Activated effector memory CD4-positive, alpha-beta T cell treated with anti-CD3 and anti-CD28 coated beads, Interleukin-2, amount 50 U/mL, for 16 hours (primary cell): Measurements from ENCODE around the gene KCNA1.
A peak's percentile ranks its signal among the peaks of the same experiment; 100 is the strongest.

Source experiments
- DNase-seq: peaks from one replicate; pipeline ENCODE4 v3.0.0-alpha.2; 2020

KCNA1 gene

DNA sequence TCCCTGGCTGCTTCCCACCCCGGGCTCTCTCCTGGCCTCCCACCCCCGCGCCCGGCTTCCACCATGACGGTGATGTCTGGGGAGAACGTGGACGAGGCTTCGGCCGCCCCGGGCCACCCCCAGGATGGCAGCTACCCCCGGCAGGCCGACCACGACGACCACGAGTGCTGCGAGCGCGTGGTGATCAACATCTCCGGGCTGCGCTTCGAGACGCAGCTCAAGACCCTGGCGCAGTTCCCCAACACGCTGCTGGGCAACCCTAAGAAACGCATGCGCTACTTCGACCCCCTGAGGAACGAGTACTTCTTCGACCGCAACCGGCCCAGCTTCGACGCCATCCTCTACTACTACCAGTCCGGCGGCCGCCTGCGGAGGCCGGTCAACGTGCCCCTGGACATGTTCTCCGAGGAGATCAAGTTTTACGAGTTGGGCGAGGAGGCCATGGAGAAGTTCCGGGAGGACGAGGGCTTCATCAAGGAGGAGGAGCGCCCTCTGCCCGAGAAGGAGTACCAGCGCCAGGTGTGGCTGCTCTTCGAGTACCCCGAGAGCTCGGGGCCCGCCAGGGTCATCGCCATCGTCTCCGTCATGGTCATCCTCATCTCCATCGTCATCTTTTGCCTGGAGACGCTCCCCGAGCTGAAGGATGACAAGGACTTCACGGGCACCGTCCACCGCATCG is 1.8 kb downstream of the KCNA1 start:
- peak; percentile 61 for DNase-seq

DNA sequence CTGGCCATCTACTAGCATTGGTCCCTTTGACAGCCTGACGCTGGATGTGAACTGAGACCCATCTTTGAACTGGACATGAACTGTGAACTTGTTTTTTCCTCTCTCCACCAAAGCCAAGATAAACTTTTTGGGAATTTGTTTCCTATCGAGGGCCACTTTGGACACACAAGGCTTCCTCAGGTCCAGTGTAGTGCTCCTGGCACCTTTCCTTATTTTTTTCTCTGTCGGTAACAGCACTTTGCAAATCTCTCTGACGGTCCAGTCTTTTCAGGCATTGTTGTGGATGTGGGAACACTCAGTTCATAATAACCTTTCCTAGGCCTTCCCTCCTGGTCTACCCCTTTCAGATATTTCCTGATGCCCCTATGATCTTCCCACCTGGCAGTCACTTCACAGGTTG is 5.0 kb downstream of the KCNA1 start:
- no peak for DNase-seq

DNA sequence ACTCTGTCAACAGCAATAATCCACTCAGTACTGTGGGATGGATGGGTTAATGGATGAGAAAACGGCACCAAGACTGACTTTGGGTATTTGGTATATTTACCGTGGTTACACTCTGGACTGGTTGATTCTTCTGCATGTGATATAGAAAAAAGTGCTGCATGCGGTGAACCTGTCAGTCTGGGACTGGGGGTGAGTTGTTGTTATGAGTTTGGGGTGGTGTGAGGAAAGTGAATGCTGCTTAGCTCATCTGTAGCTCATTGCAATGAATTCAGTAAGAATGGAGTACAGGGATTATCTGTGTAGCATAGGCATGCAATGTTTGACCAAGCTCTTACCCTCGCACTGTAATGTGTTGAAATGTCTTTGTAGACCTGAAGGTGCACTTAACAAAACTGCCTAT is 6.0 kb downstream of the KCNA1 start:
- DNase-seq = no peak

DNA sequence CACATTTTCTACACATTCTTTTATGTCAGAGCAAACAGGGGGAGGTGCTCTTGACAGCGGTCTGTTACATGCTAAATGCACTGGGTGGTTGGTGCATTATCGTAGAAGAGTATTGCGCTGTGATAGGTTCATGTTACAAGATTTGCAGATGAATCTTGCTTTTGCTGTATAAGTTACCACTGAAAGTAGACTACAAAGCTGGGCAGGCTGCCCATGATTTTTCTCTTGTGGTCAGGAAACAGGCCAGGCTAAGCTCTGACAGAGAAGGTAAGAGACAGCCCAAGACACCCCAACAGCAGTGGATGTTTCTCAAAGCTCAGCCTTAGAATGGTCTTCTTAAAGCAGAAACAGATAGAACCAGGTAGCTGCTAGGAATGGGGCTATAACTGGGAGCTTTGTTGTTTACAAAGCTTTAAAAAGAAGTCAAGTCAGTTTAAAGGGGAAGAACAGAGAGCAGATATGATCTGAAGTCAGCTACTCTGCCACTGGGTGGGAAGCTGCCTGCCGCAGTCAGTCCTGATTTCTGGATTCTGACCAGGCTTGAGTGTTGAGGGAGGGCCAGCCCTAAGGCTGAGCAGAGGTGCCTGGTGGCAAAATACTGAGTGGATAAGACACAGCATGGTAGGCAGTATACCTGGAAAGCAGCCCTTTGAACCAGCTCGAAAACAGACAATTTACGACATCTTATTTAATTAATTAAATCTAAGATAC is 9.4 kb downstream of the KCNA1 start:
- DNase-seq = no peak

DNA sequence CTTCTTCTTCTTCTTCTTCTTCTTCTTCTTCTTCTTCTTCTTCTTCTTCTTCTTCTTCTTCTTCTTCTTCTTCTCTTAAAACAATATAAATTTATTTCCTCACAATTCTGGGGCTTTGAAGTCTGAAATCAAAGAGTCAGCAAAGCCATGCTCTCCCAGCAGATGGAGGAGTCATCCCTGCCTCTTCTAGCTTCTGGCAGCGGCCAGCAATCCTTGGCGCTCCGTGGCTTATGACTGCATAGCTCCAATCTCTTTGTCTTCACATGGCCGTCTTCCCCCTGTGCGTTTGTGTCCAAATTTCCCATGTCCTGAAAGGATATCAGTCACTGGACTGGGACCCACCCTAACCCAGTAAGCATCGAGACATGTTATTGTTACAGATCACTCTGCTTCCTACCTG is 22.9 kb downstream of the KCNA1 start:
- no peak for DNase-seq

DNA sequence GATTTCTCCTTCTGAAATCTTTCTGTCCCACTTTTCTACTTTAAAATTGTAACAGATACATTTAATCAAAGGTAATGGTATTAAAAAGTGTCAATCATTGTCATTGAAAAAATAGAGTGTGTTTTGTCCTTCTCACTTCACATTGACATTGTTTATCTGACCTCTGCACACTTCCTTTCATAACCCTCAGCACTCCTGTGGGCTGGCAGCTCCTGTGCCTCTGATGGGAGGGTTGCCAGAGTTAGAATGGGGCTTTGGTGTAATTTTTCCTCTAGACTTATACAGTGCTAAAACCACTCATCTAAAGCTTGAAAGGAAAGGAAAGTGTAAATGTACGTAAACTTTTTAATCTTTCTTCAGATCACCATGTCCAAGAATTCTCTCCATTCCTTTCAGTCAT is 23.7 kb downstream of the KCNA1 start:
- no peak for DNase-seq

DNA sequence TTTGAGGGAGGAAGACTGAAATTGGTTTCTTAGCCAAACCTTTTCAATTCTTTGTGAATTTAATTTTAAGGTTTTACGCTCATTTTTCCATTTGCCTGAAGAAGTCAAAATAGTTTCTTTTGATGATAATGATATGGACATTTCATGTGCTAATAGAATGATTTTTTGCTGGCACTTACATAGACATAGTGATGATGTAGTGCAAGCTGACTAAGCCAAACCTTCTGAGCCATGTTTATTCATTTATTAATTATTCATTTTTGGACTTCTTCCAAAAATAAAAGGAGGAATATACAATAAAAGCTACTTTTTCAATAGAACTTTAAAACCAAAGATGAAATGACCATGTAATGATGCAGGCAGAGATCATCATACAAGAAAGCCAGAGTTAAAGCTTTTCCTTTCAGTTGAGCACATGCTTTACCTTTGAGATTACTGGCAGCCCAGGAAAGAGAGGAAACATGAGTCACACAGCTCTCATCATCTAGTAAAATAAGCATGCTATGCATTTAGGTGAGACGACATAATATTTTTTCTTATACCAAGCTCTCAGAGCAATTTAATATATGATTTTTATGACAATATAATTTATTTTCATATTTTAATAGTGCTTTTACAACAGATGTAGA is 24.8 kb downstream of the KCNA1 start:
- no peak for DNase-seq

DNA sequence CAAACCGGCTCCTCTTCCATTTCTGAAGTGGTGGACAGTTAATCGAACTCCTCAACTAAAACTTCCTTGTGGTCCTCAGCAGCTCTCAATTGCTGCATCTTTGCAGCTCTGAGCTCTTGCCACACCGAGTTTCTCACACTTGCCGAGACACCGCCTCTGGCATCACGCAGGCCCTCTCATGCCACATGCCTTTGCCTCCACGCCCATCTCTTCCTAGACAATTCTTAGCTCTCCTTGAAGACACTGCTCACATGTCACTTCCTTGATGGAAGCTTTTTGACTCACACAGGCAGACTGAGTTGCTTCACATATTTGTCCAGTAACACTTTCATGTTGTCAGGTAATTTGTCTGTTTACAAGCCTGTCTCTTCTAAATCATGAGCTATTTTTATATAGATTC is 29.2 kb downstream of the KCNA1 start:
- no peak for DNase-seq

DNA sequence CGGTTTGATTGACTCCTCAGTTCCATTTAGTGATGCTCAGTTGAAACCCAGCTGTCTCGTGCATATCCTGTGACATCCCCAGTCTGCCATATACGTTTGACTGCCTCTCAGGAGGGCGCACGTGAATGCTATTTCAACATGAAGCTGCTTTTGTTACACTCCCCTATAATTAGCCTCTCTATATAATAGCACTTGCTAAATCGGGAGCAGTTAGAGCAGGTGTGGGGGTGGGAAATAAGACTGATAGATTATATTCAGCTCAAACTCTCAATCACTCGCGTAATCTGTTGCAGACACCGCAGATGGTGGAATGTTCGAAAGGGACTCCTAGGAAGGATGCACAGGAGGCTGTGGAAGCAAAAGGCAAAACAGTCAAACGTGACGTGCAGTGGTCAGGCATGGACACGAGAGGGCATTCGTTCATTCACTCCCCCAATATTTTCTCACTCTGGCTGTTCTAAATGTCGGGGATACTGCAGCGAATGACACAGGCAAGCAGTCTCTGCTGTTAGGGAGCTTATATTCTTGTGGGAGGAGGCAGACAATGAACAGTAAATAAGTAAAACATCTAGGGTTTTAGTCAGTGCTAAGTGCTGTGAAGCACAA is 29.8 kb downstream of the KCNA1 start:
- no peak for DNase-seq

DNA sequence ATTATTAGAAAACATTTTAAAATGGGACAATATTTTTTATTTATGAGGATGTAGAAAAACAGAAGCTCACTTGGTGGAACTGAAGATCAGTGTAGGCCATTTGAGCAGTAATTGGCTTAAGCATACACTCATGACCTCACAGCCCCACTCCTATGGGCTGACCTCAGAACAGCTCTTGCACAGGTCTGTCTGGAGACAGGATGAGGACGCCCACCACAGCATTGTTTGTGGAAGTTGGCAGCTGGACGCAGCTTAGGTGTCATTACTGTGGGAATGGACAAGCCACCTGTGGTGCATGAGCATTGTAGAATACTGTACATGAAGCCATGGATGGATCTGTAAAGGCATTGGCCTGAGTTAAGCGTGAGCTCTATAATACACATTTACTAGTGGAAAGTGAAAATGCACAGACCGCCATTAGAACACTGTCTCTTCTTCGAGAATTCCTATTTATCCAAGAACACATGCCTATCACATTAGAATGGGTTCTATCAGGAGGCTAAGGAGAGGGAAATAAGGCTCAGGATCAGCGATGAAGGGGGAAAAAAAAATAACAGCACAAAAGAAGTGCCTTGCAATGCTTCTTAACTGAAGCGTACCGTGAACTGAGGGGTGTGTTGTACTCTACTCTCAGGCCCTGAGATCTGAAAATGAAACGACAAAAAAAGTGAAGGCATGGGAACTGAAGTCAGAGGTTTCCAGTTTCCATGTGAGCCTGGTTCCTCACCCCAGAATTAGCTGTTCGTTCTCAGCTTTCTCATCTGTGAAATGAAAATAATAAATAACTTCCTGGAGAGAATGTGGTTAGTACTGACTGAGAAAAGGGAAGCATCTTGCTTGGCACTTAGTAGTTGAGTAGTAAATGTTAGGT is 33.6 kb downstream of the KCNA1 start:
- DNase-seq = no peak

DNA sequence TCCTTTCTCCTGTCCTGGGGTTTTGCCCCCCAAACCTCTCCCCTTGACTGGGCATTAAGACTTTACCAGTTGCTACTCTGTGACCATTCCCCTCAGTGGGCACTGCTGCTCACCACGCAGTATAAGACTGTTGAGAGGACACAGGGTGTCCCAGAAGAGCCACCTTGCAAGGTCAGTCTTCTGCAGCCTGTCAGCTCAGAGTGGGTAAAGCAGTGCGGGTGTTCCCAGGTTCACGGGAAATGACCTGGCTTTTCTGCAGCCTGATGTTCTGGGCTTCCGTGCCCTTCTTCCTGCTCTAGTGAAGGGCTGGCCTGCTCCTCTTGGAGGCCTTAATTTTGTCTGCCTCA is 34.2 kb downstream of the KCNA1 start:
- DNase-seq = no peak

DNA sequence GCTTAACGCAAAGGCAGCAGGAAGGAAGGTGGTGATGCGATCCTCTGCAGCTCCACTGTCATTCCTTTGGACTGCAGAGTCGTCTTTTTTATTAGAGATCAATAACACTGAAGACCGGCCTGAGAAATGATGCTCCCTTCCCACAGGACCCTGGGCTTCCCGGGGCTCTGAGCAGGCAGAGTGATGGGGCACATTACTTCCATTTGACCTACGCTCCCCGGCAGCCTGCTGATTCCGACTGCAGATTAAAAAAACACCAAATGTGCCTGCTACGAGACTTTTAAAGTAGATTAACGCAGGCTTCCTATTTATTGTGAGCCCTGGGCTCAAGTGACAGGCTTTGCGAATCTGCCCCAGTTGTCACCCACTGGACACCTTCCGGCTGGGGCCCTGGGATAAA is 37.5 kb downstream of the KCNA1 start:
- no peak for DNase-seq

DNA sequence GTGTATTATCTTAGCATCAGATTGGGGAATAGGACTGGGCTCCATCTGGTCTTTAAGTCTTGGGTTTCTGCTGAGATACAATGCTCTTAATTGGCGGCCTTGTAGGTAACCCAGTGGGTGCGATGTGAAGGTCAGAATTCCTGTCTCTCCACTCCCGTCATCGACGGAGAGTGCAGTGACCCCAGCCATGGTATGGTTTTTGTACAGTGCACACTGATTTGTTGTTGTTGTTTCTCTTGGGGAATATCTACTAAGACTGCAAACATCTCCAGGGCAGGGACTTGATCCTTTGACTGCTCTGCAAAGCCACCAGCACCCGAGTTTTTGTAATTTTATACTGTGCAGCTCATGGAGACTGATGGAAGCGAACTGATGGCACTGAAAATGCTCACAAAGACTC is 41.4 kb downstream of the KCNA1 start:
- no peak for DNase-seq

DNA sequence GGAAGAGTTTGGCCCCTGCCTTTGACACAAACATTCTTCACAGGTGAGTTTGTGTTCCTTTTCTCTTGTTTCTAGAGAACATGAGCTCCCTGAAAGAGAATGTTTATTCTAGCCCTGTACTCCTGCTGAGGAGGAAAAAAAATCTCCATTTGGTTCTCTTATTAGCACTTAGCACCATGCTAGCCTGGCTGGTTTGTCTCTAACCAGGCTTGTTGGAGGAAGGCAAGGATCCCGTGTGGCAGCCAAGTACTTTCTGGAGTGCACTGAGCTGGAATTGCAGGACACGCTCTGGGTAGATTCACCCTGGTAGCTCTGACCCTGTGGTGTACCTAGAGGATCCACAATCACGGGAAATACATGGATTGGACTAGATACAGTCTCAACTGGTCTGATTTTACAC is 41.9 kb downstream of the KCNA1 start:
- DNase-seq = no peak

DNA sequence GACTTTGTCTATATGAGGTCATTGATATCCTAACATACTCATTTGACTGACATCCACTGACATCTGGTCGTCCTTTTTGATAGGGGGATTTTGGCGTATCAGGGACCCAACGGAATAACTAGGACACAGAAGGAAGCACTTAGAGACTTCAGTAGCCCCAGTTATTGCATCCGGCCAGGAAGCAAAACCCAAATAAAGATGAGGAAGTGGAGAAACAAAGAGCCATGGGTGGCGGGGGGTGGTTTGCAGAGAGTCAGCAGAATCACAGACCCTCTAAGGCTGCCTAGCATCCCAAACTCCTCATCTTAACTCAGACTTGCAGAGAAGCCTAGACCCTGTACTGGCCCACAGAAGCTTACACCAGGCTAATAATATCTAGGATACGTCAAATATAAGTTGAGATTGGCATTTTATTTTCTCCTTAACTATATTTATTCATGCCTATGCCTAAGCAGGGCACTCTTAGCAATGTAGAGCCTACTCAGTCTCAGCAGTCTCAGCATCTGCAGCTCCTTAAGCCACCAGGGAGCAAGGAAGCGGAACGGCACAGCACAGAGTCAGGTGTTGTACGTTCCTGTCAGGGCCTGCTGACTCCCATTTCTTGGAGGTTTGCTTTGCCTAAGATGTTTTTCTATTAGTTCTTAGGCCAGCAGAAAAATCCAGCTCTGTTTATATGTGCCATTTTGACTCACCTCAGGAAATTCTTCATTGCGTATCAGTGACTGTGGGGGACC is 45.1 kb downstream of the KCNA1 start:
- DNase-seq = no peak

DNA sequence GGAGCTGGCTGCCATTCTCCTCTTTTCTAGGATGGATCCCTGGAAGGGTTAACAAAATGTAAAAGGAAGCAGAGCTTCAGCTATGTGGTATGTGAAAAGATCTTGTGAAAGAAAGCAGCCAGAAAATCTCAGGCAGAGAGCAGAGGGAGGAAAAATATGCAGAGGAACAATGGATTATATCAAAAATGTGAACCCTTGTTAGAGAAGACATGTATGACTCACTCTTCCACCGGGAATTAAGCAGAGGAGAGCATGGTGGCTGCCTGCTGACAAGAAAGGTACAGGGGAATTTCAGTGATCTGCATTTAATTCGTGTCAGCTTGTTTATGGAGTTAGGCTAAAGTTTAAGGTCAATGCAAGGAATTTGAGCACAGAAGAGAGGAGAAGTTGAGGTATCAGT is 46.3 kb downstream of the KCNA1 start:
- DNase-seq = no peak

DNA sequence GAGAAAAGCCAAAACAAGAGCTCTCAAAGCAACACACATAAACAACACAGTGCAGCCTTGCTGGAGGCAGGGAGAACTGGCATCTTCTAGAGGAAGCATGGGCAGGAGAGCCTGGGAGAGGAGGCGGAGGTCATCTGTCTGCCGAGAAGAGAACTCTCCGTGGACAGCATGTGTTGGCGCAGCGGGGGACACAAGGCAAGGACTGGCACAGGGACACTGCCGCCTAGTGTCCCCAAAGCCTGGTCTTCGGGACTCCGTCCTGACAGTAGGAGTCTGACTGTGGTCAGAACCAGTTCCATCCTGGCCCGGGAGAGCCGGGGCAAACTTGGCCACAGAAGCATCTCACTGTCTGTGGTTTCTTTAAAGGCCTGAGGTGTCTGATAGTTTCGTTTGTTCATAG is 47.3 kb downstream of the KCNA1 start:
- no peak for DNase-seq

DNA sequence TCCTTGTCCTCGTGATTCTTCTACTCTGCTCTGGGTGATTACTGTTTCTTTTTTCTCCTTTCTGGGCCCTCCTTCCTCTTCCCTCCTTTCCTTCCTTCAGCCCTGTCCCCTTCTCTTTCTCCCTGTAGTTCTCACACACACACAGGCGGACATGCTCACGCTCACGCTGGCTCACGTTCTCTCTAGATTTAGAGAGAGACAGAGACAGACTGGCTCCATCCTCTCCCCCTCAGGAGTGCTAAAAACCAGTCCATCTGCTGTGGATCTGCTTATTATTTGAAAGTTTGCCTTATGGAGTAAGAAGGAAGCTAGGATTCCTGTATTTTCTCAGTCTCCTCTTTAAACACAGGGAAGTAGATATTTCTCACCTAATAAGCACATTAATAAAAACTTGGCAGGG is 48.1 kb downstream of the KCNA1 start:
- DNase-seq = no peak

DNA sequence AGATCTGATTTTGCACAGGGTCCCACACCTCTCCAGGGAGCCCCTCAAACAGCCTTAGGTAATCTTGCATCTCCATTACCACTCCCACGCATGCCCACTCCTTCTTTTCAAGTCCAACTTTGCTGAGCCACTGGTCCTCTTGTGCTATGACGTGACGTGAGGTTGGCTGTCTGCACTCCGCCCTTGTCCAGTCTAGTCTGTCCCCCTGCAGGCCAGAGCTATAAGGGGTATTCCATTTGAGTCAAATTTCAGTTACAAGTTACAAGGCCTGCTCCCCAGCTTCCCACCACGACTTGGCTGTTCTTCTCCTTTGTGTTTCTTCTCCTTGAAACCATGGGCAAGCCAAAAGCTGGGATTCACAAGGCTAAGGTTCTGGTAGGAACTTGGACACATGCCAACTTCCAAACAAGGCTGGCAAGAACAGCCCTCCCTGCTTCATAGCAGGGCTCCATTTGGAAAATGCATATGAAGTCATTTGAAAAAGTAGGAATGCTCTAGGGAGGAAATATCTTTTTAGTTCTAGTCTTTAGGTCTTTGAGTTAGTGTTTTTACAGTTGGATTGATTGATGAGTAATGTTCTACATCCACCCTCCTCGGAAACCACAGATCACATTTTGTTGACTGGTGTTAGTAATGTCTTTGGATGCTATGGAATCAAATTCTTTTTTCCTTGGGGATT is 49.1 kb downstream of the KCNA1 start:
- no peak for DNase-seq

DNA sequence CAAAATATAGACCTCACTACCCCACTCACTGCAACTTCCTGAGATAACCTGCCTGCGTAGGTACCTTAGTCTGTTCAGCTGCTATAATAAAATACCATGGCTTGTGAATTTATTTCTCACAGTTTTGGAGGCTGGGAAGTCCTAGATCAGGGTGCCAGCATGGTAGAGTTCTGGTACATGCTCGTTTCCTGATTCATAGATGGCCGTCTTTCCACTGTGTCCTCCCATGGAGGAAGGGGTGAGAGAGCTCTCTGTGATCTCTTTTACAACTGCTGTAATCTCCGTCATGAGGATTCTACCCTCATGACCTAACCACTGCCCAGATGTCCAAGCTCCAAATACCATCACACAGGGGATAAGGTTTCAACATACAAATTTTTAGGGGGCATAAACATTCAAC is 49.7 kb downstream of the KCNA1 start:
- no peak for DNase-seq

DNA sequence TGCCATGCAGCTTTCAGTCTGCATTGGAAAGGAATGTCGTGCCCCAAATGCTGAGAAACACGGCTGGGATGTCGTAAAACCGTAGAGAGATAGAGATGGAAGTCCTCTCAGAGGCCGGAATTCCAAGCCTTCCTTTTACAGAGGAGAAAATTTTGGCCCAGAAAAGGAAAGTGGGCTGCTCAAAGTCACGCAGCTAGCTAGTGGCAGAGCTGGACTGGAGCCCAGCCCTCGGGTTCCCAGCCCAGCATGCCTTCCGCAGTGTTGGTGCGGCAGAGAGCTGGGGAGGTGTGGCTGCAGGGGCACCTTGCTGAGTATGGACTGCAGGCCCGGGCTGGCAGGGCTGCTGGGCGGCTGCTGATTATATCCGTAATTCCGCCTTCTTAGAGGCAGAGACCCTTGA is 50.3 kb downstream of the KCNA1 start:
- no peak for DNase-seq

DNA sequence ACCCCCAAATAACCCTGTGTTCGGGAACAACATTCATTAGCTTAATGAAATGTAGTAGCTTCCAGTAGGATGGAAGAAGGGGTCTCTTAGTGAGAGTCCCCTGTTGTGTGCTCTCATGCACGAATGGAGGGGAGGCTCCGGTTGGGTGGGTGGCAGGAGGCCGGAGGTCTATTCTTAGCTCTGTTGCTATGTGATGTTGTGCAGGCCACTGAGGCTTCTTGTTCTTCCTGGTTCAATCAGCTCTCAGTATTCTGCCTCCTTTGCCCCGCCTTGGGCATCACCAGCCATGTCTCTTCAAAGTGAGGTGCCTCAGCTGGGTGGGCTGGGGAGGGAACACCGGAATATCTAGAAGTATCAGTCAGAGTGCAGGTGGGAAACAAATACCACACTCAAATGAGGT is 50.8 kb downstream of the KCNA1 start:
- no peak for DNase-seq
